ENCODE measurements around the gene NEUROD6.

The NEUROD6 gene

DNA sequence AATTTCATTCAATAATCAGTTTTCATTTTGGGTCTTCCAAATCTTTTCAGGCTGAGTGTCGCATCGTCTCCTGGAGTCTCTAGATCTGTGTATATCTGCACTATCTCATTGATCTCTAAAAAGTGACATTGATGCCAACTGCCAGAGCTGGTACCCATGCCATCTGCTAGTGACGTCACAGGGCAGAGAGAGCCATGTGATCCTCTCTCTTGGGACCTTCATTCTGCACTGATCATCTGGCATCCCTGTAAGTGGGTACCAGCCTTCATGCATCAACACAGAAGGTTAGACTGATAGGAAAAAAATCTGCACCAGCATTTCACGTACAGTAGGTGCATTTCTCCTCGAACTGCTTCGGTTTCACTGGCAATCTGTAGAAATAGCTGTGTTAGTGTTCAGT lies at the start of gene NEUROD6:
Gene NEUROD6, minus strand, starts transcription at position 124 of the 400 bp plus-strand sequence. CDS start 1,458 bp downstream, outside the sequence.
- intact Hi-C loops (cut with DNase I), result no loop called here

DNA sequence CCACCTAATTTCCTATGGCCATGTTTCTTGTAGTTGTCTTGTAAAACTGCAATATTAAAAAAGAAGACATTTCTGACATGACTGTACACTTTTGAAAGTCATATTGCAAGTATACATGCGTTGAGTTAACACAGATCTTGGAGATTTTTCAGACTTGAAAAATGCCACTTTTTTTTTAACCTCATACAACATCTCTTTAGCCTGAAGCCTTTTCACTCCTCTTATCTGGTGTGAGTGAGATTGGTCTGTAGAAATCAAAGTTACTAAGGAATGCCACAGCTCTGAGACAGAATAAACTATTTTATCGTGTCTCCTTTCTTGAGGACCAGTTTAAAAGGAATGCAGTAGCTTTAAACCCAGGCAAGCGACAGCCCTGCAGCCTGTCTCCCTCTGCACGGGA lies 43.9 kb upstream of the NEUROD6 start:
- no peak for DNase-seq
- intact Hi-C loops (cut with DNase I), result no loop called here

More for the DNA sequence above, at the start of gene NEUROD6:
- DNase-seq, result peak in 3 of 10 donors; percentile 45 to 82 (median 55)

DNA sequence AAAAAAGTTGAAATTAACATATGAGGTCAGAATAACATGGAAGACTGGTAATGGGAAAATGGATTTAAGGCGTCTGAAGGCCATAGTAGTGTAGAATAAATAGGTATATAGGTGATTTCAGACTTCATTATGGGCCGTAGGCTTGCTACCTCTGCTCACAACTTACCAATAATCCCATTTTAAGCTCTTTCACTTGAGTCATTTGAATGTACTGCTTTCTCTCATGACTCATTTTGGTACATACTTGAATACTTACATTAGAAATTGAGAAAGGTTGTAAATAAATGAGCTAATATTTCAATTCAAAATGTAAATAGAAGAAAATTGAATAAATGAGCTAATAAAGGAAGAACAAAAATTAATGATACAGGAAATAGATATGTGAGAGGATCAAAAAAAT lies 42.2 kb upstream of the NEUROD6 start:
- DNase-seq, result no peak
- intact Hi-C loops (cut with DNase I), result no loop called here

DNA sequence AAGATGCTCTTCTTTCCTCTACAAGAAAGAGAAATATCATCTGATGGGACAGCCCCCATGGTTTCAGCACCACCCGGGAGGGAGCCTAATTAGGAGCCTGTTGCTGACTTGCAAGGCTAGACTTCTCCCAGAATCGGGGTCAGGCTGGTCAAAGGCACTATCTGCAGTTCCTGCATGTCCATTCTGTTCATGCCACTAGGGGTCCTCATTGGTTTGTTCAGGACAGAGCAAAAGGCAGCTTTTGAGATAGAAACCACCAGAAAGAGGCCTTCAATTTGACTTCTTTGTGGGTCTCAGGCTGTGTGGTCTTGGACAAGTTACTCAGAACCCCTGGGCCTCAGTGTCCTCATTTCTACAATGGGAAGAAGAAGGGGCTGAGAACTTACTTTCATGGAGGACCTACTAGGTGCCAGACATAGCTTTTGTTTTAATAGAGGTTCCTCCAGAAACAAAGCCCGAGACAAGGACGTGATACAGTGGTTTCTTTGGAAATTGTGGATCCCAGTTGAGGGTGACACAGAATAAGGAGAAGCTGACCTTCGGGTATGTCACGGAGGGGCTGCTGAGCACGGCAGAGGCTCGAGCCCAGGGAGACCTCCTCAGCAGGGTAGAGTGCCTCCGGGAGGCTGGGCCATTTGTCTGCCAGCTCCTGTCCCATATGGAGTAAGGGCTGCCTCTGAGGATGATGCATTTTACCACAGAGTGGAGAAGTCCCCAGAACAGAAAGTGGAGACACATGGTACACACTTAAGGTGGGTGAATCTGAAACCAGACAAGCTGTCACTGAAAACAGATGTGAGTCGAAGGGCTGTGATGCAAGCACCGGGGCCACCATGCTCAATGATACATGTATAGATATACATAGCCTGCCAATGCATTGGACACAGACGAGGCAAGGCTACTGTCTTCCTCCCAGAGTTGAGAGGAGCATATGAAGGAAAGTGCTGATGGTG lies 33.1 kb upstream of the NEUROD6 start:
- intact Hi-C loops (cut with DNase I), result loop anchor here (5.0 kb wide), 1 partner anchor 259 kb away; no protein-coding TSS in a partner anchor
- peak in 2 of 10 donors; percentile 27 to 46 for DNase-seq

DNA sequence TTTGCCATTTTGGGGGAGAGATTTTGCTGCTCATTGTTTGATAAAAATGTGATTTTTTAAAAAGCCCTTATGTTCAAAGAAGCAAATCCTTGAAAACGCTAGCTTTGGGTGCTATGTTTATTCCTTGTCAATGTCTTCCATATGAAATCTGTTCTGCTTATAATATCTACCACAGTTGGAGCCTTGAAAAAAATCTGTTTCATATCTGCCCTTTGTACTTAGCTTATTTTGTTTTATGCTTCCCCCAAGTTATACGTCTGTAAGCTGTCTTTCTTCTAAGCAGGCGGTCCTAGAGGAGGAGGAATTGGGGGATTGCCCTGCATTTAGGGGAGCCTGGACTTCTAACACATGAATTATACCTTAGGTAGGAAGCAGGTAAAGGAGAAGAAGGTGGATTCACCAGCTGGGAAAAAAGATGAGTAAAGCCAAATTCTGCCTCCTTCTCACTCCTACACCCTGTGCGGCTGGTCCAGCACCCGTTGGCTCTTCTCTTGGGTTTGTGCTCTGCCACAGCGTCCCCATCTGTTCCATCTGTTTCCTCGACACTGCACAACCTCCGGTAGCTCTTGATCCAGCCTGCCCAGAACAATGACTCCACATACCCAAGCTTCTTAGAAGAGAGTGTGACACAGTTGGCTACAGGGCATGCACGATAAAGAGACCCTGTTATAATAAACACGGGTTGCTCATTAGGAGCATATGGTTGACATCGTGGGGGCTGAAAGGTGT lies 31.9 kb upstream of the NEUROD6 start:
- peak in 5 of 10 donors; percentile 22 to 85 (median 34) for DNase-seq

DNA sequence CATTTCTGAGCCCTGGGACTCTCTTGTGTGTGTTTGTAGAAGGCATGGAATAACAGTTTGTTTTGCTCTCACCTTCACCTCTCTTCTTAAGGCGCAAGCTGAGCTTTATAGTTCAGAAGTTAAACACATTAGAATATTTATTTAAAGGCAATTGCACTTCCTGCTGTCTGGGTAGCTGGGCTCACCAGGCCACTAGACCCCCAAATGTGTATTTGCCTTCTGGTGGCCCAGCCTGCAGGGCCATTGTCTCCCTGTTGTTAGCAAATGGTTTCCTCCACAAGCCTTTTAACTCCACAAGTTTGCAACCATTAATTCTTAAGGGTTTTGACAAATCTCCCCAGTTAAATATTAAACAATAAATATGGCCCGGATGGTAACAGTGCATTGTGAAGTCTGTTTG lies 31.1 kb upstream of the NEUROD6 start:
- DNase-seq, result no peak
- intact Hi-C loops (cut with DNase I), result loop anchor here (5.0 kb wide), 1 partner anchor 261 kb away; no protein-coding TSS in a partner anchor

More for the DNA sequence above, 31.9 kb upstream of the NEUROD6 start:
- intact Hi-C loops (cut with DNase I), result loop anchor here (5.0 kb wide), 1 partner anchor 260 kb away; no protein-coding TSS in a partner anchor

DNA sequence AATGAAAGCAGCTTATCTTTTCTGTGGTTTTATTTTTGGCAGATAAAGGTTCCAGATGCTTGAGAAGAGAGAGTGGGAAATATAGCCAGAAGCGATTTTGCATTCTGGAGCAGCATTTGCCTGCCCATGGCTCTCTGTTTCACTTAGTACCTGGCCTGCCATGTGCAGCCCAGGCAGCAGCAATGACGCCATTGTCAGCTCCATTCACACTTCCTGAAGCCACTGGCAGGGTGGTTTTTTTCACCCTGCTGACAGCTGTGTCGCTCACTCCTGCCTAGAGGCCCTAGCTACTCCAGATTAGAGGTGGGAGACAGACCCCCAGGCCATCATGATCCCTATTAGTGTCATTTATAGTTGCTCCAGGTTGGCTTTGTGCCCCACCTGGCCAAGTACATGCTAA lies 30.1 kb upstream of the NEUROD6 start:
- intact Hi-C loops (cut with DNase I), result loop anchor here (5.0 kb wide), 1 partner anchor 262 kb away; no protein-coding TSS in a partner anchor
- peak in 6 of 10 donors; percentile 21 to 89 (median 56) for DNase-seq

DNA sequence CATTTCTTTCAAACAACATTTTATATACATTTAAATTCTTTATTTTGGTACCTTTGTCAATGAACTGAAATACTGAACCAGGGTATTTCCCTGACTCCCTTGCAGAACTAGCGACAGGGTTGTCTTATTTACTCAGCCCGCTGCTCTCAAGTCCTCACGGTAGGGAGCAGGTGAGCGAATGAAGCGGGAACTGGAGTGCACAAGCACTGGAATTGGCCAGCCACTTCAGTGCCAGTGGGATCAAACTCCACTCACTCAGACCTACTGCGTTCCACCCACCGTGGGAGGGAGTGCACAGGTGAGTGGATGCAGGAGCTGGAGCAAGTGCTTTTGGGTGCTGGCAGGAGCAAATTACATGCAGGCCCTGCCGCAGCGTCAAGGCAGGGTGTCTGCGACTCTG lies 28.1 kb upstream of the NEUROD6 start:
- intact Hi-C loops (cut with DNase I), result no loop called here
- no peak for DNase-seq

DNA sequence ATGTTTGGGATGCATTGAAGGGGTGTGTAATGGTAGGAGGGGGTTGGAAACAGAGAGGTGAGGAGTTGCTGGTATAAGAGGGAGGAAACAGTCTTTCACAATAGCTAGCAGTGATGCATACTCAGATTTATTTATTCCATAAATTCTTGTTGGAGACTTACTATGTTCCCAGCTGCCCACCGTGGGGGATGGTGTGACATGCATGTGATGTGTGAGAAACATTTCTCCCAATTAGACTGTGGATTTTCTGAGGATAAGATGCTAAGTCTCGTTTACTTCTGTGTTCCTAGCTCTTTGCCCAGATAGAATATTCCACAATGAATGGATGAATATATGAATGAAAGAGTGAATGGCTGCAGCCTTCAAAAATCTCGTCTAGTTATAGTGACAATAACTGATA lies 23.0 kb upstream of the NEUROD6 start:
- intact Hi-C loops (cut with DNase I), result no loop called here
- no peak for DNase-seq

DNA sequence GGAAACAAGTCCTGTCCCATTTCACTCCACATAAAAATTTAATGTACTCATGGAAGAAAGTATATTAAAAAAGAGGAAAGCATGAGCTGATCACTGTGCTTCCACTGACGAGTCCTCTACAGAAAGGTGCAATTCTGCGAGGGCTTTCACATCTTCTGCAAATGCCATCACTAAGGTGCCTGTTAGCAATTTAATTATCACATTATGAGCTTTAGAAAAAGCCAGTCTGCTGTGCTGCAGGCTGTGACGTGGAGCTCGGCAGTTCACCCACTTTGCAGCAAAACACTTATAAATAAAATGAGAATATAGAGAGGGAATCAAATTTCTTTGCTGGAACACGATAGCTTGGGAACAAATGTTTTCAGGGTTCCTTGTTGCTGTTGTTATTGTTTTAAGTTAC lies 22.5 kb upstream of the NEUROD6 start:
- intact Hi-C loops (cut with DNase I), result no loop called here
- no peak for DNase-seq

DNA sequence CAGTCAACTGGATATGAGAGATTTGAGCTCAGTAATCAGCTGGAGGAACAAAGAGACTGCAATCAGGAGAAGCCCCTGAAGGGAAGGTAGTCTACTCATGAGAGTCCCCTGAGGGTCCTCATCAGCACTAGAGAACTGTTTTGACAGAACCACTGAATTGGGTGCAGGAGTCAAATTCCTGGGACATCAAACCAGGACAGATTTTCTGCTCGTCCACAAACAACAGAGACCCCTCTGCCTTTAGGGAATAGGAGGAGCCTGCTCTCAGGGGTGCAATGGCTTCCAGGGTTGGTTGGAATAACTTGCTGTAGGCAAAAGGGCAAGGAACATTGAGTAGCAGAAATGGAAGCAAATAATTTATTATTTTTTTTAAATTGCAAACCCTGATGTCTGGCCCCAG lies 21.9 kb upstream of the NEUROD6 start:
- DNase-seq, result no peak
- intact Hi-C loops (cut with DNase I), result no loop called here

DNA sequence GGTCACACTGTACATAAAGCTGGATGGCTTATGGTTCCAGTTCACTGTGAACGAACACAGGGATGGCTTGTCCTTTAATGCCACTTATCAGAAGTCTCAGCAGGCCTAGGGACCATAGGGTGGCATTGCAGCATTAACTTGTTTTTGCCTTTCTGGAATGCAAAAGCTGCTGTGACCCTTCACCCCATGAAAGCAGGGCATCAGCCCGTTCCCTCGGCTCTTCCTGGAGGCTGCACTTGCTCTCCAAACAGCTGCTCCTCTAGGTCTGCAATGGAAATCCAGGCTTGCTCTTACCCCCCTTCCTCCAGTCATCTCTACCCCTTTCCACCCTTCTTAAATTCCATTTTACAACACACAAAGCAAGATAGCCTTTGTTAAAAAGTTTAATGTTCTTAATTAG lies 17.9 kb upstream of the NEUROD6 start:
- no peak for DNase-seq
- intact Hi-C loops (cut with DNase I), result no loop called here

DNA sequence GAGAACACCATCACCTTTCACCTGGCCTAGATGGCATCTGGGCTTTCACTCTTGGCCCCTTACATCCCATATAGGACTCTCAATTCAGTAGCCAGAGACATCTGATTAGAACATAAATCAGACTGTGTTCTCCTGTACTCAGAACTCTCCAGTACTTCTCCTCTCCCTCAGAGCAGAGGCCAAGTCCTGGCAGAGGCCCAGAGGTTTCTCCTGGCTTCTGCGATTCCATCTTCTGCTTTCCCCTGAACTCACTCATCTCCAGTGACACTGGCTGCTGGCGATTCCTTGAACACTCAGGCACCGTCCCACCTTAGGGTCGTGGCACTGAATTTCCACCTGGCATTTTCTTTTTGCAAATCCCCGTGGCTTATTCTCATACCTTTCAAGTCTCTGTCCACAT lies 4.9 kb upstream of the NEUROD6 start:
- intact Hi-C loops (cut with DNase I), result no loop called here
- DNase-seq, result peak in 1 of 10 donors; percentile 67

DNA sequence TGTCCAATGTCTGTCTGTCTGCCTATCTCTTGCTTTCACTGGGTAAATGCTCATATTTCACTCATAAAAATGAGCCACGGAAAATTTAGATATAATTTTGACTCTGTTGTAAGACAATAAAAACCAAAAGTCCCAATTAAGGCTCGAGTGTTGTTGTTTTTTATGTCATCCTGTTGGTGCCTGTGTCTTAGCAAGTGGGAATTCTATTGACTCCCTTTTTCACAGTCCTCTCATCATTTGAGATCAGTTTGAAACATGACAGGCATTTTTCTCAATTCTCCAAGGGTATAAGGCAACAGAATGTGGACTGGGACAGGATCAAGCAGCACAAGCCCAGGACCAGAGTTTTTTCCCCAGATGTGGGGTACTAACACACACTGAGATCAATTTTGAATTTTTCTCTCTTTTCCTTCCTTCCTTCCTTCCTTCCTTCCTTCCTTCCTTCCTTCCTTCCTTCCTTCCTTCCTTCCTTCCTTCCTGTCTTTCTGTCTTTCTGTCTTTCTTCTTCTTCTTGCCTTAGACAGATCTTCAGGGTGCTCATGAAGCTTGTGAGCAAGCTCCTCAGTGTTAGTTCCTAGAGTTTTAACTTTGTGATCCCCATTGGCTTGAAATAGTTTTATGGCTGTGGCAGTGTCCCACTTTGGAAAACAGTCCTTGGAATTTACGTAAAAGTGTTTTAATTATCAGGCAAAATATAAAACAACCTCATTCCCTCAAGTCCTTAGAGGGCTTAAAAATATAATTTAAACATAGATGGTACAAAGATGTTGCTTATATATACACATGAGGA lies 3.2 kb upstream of the NEUROD6 start:
- intact Hi-C loops (cut with DNase I), result no loop called here

DNA sequence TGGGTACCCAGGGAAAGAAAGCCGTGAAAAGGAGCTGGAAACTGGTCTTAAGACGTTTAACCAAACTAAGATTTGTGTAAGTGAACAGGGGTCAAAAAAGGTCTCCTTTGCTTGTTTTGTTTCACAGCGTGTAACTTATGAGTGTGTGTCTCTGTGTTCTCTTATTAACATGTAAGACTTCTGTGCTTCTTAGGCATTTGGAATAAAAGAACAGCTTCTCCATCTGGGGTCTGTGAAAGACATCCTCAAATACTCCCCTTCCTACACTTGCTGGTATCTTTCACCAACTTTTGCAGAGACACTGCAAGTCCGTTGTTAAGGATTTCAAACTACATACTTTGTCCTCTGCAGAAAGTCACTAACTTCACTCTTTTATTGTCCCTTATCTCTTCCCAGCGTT lies 615 bp upstream of the NEUROD6 start:
- DNase-seq, result no peak
- intact Hi-C loops (cut with DNase I), result no loop called here

More for the DNA sequence above, 3.2 kb upstream of the NEUROD6 start:
- DNase-seq, result no peak

DNA sequence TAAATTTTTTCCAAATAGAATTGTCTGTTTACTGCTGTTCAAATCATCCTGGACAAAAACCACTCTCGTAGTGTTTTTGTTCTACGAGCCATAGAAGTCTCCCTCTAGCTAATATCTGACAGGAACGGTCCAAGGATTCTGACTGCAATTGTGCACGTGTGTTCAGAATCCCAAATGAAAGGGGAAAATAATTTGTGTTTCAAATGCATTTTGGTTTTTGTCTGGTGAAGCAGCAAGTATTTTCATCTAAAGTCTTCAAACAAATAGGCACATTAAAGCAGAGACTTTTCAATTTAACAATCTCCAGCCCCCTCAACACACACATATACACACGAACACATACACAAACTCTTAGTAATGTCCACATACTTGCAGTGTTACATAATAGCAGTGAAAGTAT lies 475 bp downstream of the NEUROD6 start:
- intact Hi-C loops (cut with DNase I), result no loop called here
- no peak for DNase-seq

DNA sequence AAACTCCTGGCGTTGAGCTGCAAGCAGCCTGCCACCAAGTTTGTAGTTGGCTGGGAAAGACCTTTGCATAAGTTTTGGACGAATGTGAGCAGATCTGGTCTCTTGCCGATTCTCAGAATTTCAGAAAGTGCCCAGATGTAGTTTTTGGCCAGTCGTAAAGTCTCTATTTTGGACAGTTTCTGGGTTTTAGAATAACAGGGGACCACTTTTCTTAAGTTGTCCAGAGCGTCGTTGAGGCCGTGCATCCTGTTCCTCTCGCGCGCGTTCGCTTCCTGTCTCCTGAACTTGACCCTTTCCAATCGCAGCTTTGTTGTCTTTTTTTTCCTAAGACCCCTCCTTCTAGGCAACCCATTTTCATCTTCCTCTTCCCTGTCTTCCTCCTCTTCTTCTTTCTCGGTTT lies 1.8 kb downstream of the NEUROD6 start:
- DNase-seq, result no peak
- intact Hi-C loops (cut with DNase I), result no loop called here

DNA sequence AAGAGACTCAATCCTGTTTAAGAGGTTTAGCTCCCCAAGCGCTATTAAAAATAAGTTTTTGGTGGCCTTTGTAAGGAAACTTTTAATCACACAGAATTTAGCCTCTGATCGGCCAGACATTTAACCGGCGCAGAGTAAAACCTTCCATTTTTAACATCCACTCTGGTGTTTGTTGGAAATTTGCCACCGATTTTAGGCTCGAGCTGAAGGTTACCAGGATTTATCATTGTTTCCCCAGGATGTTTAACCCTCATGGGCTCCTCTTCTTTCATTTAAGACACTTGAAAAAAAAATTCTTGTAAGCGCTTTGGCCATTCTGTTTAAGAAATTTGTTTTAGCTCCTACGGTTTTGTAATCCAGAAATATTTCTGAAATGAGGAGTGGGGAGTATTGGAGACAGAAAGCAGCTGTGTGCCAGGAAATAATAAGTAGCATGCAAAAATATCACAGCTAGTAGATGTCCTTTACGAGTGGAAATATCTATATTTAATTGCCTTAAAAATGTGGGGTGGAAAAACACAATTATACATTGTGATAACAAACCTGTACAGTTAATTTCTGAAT lies 3.4 kb downstream of the NEUROD6 start:
- DNase-seq, result no peak
- intact Hi-C loops (cut with DNase I), result no loop called here

DNA sequence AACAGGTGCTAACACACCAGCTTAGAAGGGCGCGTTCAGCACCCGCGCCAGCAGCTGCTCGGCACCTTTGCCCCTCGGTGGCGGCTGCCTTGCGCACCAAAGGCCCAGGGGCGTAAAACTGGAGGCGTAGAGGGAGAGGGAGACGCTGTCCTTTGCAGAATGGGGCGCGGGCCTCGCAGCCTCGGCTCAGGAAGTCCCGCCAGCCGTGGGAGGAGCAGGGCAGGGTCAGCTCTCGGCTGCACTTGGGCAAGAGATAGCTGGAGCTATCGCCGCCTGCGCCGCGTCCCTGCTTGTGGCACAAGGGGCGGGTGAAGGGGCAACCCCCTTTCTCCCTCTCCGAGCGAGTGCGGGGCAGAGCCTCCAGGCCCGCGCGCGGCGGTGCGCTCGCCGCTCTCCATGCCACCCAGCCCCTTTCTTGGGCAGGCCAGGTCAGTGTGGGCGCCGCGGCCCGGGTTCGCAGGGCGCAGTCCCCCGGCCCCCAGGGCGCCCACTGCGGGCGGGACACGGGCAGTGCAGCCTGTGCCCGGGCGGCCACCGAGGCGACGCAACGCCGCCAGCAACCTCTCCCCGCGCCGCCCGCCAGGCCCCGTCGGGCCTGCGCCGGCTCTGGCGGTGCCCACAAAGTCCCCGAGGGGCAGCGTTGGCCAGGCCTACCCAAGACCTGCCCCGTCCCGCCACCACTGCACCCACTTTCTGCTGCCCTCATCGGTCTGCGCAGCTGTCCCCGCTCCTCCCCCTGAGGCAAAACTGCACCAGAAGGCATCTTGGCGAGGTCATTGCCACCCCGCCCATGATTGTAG lies 4.1 kb downstream of the NEUROD6 start:
- intact Hi-C loops (cut with DNase I), result no loop called here
- DNase-seq, result peak in 3 of 10 donors; percentile 7 to 78 (median 67)

All from posterior cingulate gyrus (tissue), 11 donors.